Fibroblast of the aortic adventitia (primary cell): ENCODE measurements around the gene NXPH4. TPM values are rescaled to one million over a fixed set of nuclear protein-coding genes. Genes with fewer than 3 reads are reported as not detected.

Source experiments
- DNase-seq: peaks from one replicate; pipeline ENCODE4 v3.0.0-alpha.2; 2010; ENCODE audit warnings: low read depth
- H3K4me3 ChIP-seq: 2 replicates; pipeline ENCODE4 v1.5.1; 2011; ENCODE audit warnings: low read depth, mild to moderate bottlenecking, control low read depth, low read length, moderate library complexity
- CTCF ChIP-seq: IDR thresholded peaks from 2 replicates; pipeline ENCODE4 v1.5.1; 2011; ENCODE audit warnings: mild to moderate bottlenecking, low read length, control low read depth, inconsistent platforms; ENCODE audit not compliant: insufficient read depth
- total RNA-seq: library from RNA; depleted of rRNA; stranded (reverse); fragments of >200 nt; gene quantifications from 2 replicates; pipeline ENCODE4 v1.2.3, GENCODE V29; 2012; ENCODE audit warnings: low replicate concordance

NXPH4 gene
- total RNA-seq, 1 donor = 1.9 TPM

DNA sequence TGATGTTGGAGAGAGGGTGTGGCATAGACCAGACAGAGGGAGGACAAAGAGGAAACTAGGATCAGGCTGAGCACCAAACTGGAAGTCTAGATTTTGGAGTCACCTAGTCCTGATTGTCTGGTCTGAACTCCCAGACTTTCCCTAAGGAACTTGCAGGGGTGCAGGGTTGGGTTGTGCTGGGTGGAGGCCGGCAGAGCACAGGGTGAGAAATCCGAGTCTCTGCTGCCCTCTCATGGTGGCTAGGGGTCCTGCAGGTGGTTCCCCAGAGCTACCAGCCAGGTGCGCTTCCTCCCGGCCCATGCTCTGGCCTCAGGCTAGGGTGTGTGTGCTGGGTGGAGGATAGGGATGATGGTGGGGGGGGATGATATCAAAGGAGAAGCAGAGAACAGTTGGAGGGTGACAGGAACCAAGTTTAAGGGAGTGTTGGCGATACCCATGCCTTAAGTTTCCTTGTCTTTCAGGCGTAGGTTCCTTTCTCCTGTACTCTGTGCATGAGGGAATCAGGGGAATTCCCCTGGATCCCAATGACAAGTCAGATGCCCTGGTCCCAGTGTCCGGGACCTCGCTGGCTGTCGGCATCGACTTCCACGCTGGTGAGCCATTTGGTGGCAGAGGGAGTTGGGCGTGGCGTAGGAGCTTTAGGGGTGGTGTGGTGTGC, 33.5 kb upstream of the NXPH4 start:
- peak; percentile 81 for TF ChIP-seq CTCF
- DNase-seq = peak; percentile 70

DNA sequence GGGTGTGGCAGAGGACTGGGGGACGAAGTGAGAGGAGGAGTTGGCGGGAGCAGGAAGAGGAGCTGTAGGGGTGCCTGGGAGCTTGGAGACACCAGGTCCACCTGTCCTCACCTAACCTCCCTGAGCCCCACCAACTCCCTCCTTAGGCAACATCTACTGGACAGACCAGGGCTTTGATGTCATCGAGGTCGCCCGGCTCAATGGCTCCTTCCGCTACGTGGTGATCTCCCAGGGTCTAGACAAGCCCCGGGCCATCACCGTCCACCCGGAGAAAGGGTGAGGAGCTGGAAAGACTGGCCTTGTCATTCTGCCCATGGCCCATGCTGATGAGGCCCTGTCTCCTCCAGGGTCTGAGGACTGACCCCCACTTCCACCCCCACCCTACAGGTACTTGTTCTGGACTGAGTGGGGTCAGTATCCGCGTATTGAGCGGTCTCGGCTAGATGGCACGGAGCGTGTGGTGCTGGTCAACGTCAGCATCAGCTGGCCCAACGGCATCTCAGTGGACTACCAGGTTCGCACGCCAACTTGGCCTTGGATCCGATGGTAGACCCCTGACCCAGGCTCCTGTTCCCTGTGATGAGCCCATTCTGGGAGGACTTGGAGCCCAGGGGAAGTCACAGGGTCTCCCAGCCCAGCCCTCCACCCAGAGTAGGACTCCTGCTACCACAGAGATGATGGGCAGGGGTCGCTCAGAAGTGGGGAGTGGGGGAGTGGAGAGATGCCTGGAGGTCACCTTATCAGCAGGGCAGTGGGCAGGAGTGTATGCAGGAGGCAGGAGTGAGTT, 32.5 kb upstream of the NXPH4 start:
- H3K4me3 ChIP-seq = no peak overlapping the region
- no peak for DNase-seq
- TF ChIP-seq CTCF = no peak

More for the DNA sequence above, 33.5 kb upstream of the NXPH4 start:
- H3K4me3 ChIP-seq = no peak overlapping the region

GRCh38 chr12:57185403-57185802, 31.2 kb upstream of the NXPH4 start:
- no peak for DNase-seq
- no peak for TF ChIP-seq CTCF
- H3K4me3 ChIP-seq = no peak overlapping the region

GRCh38 chr12:57185906-57186508, 30.6 kb upstream of the NXPH4 start:
- no peak overlapping the region for H3K4me3 ChIP-seq
- TF ChIP-seq CTCF = no peak
- DNase-seq = no peak

- DNase-seq = no peak
- H3K4me3 ChIP-seq = no peak overlapping the region
- TF ChIP-seq CTCF = no peak
Observed at GRCh38 chr12:57187222-57188089, 29.1 kb upstream of the NXPH4 start.

- no peak for DNase-seq
- no peak overlapping the region for H3K4me3 ChIP-seq
- TF ChIP-seq CTCF = no peak
Observed at GRCh38 chr12:57188090-57188425, 28.5 kb upstream of the NXPH4 start.
